KMS-11 (cell line): ENCODE measurements around the gene DCTN4.

Experiments used
- H2AFZ ChIP-seq: fragments of 200-600 bp; sonication (generic); 2 replicates; pipeline ENCODE4 v1.6.1; 2016; ENCODE audit warnings: antibody characterized with exemption, mixed run types, low read depth
- H3K27ac ChIP-seq: fragments of 200-600 bp; sonication (generic); 2 replicates; pipeline ENCODE4 v1.6.1; 2016; ENCODE audit warnings: mild to moderate bottlenecking, mixed run types
- H3K27me3 ChIP-seq: fragments of 200-600 bp; sonication (generic); 2 replicates; pipeline ENCODE4 v1.6.1; 2017; ENCODE audit warnings: mild to moderate bottlenecking, low read depth, mixed run types, moderate library complexity; ENCODE audit not compliant: insufficient read depth
- H3K36me3 ChIP-seq: fragments of 200-600 bp; sonication (generic); 2 replicates; pipeline ENCODE4 v1.6.1; 2017; ENCODE audit warnings: mild to moderate bottlenecking, mixed run types; ENCODE audit not compliant: insufficient read depth
- H3K4me1 ChIP-seq: fragments of 200-600 bp; sonication (generic); 2 replicates; pipeline ENCODE4 v1.6.1; 2016; ENCODE audit warnings: mild to moderate bottlenecking, low read depth, mixed run types; ENCODE audit not compliant: poor library complexity, severe bottlenecking
- H3K4me2 ChIP-seq: fragments of 200-600 bp; sonication (generic); 2 replicates; pipeline ENCODE4 v1.7.0; 2016; ENCODE audit warnings: mild to moderate bottlenecking, mixed run types
- H3K4me3 ChIP-seq: fragments of 200-600 bp; sonication (generic); IDR thresholded peaks from 2 replicates; pipeline ENCODE4 v1.6.1; 2017; ENCODE audit warnings: low read depth, low read length, mixed read lengths; ENCODE audit not compliant: insufficient read depth
- H3K79me2 ChIP-seq: fragments of 200-600 bp; sonication (generic); 2 replicates; pipeline ENCODE4 v1.6.1; 2016; ENCODE audit warnings: low read depth, mixed run types; ENCODE audit not compliant: insufficient read depth
- H3K9ac ChIP-seq: fragments of 200-600 bp; sonication (generic); 2 replicates; pipeline ENCODE4 v1.6.1; 2016; ENCODE audit warnings: mild to moderate bottlenecking, mixed run types
- H4K20me1 ChIP-seq: fragments of 200-600 bp; sonication (generic); 2 replicates; pipeline ENCODE4 v1.6.1; 2016; ENCODE audit warnings: mild to moderate bottlenecking, mixed run types; ENCODE audit not compliant: insufficient read depth
- CTCF ChIP-seq: fragments of 200-600 bp; sonication (generic); conservative IDR thresholded peaks from 2 replicates; pipeline ENCODE4 v1.6.1; 2017; ENCODE audit warnings: low read depth, mild to moderate bottlenecking, antibody characterized with exemption, low read length, moderate library complexity, mixed read lengths

DCTN4 gene

GRCh38 chr5:150758531-150759333, at the start of gene DCTN4:
Gene DCTN4 (minus strand): TSS chr5:150759017. CDS start chr5:150758993, 24 bp downstream.
- peak; percentile 36; the same call in 1 of the 2 replicates for TF ChIP-seq CTCF
- Histone ChIP-seq H3K4me1 (peaks cover 14% of the 10 kb centered on the region), H4K20me1 (no peaks in the 10 kb centered on the region), H3K27me3 (no peaks in the 10 kb centered on the region), H3K9ac (peak within 1 kb of the TSS; percentile 53; the same call in 1 of the 2 replicates), H3K79me2 (peaks cover 22% of the 10 kb centered on the region), H3K4me3 (no peak within 1 kb of the TSS), H2AFZ (peak within 1 kb of the TSS; percentile 95), H3K36me3 (0 out of 2 replicates have a peak, but pooled peaks cover 4% of the 10 kb centered on the region), H3K4me2 (peak within 1 kb of the TSS; percentile 77), H3K27ac (peak within 1 kb of the TSS; percentile 82)

- no peak overlapping the region for H3K4me3 ChIP-seq
- H4K20me1 ChIP-seq: no peaks in the 10 kb centered on the region
- no peak overlapping the region for H3K9ac ChIP-seq
- no peaks in the 10 kb centered on the region for H3K36me3 ChIP-seq
- no peaks in the 10 kb centered on the region for H3K27me3 ChIP-seq
- H3K79me2 ChIP-seq: no peaks in the 10 kb centered on the region
- no peaks in the 10 kb centered on the region for H3K4me1 ChIP-seq
- H3K4me2 ChIP-seq: no peak overlapping the region
- no peak overlapping the region for H3K27ac ChIP-seq
- no peak for TF ChIP-seq CTCF
- no peak overlapping the region for H2AFZ ChIP-seq
Observed at GRCh38 chr5:150804388-150804787, 45.6 kb upstream of the DCTN4 start.

GRCh38 chr5:150801117-150801927, 42.5 kb upstream of the DCTN4 start:
- H3K9ac ChIP-seq: no peak overlapping the region
- no peaks in the 10 kb centered on the region for H3K36me3 ChIP-seq
- H2AFZ ChIP-seq: no peak overlapping the region
- H3K27ac ChIP-seq: no peak overlapping the region
- no peaks in the 10 kb centered on the region for H3K79me2 ChIP-seq
- no peaks in the 10 kb centered on the region for H4K20me1 ChIP-seq
- no peak for TF ChIP-seq CTCF
- H3K4me1 ChIP-seq: no peaks in the 10 kb centered on the region
- H3K4me3 ChIP-seq: no peak overlapping the region
- H3K27me3 ChIP-seq: no peaks in the 10 kb centered on the region
- H3K4me2 ChIP-seq: no peak overlapping the region

- Histone ChIP-seq H3K27me3 (no peaks in the 10 kb centered on the region), H4K20me1 (no peaks in the 10 kb centered on the region), H3K27ac (no peak overlapping the region), H3K36me3 (no peaks in the 10 kb centered on the region), H3K9ac (no peak overlapping the region), H3K4me3 (no peak overlapping the region), H3K4me1 (no peaks in the 10 kb centered on the region), H3K79me2 (no peaks in the 10 kb centered on the region), H3K4me2 (no peak overlapping the region), H2AFZ (no peak overlapping the region)
- no peak for TF ChIP-seq CTCF
Observed at GRCh38 chr5:150797384-150797783, 38.6 kb upstream of the DCTN4 start.
